HepG2 (cell line): ENCODE measurements around the gene TMCC2. TPM values are rescaled to one million over a fixed set of nuclear protein-coding genes. Genes with fewer than 3 reads are reported as not detected.
A peak's percentile ranks its signal among the peaks of the same experiment; 100 is the strongest.

Source experiments
- ASH2L ChIP-seq: fragments of 300-600, 200-600 bp; sonication (generic); IDR thresholded peaks from 2 replicates; pipeline ENCODE4 v1.7.0; 2017; ENCODE audit warnings: low read depth, mild to moderate bottlenecking, moderate library complexity, mixed read lengths, low read length; ENCODE audit not compliant: insufficient read length
- CHCHD3 ChIP-seq: sonication (generic); formaldehyde crosslinking; IDR thresholded peaks from 2 replicates; pipeline ENCODE4 v1.8.0; 2022; ENCODE audit warnings: mild to moderate bottlenecking, missing genetic modification reagents, moderate library complexity
- EEA1 ChIP-seq: sonication (generic); formaldehyde crosslinking; IDR thresholded peaks from 2 replicates; pipeline ENCODE4 v1.5.1; 2020; ENCODE audit warnings: mild to moderate bottlenecking, missing genetic modification reagents, borderline replicate concordance
- FOXK1 ChIP-seq: sonication (generic); formaldehyde crosslinking; IDR thresholded peaks from 2 replicates; pipeline ENCODE4 v1.4.0; 2020; ENCODE audit warnings: low read depth, missing genetic modification reagents, borderline replicate concordance
- KDM2A ChIP-seq: sonication (generic); formaldehyde crosslinking; IDR thresholded peaks from 2 replicates; pipeline ENCODE4 v1.4.0; 2020; ENCODE audit warnings: low read depth, missing genetic modification reagents, borderline replicate concordance
- MED1 ChIP-seq: sonication (generic); formaldehyde crosslinking; IDR thresholded peaks from 2 replicates; pipeline ENCODE4 v1.4.0; 2020; ENCODE audit warnings: missing genetic modification reagents
- NCOR1 ChIP-seq: fragments of 200-600 bp; sonication (generic); IDR thresholded peaks from 2 replicates; pipeline ENCODE4 v1.7.0; 2017; ENCODE audit warnings: antibody characterized with exemption, low read length, borderline replicate concordance
- NR2F1 ChIP-seq, 2 experiments: fragments of 450-650 bp in 1 of 2; formaldehyde crosslinking in 1 of 2; IDR thresholded peaks; 2 replicates each; pipeline versions ENCODE4 v1.5.0 to v1.6.1; 2016 to 2020; ENCODE audit warnings: mild to moderate bottlenecking in 1 of 2, missing compliant biosample characterization in 1 of 2, missing genetic modification reagents in 1 of 2, moderate library complexity in 1 of 2
- RARA ChIP-seq: IDR thresholded peaks from 2 replicates; pipeline ENCODE4 v1.6.1; 2016; ENCODE audit warnings: missing genetic modification reagents, missing compliant biosample characterization
- SMC3 ChIP-seq: IDR thresholded peaks from 2 replicates; pipeline ENCODE4 v1.6.1; 2011; ENCODE audit warnings: low read length, improper control_type of control experiment
- TAF1 ChIP-seq: sonication (generic); formaldehyde crosslinking; IDR thresholded peaks from 2 replicates; pipeline ENCODE4 v1.4.0; 2020; ENCODE audit warnings: missing genetic modification reagents
- ZBTB20 ChIP-seq: sonication (generic); formaldehyde crosslinking; IDR thresholded peaks from 2 replicates; pipeline ENCODE4 v1.8.1; 2023; ENCODE audit warnings: missing genetic modification reagents, low read depth, mild to moderate bottlenecking, borderline replicate concordance
- polyA plus RNA-seq, 8 experiments: library from polyadenylated mRNA; depleted of rRNA in 3 of 8; stranded (reverse) in 7 of 8; unstranded in 1 of 8; fragments of >200 nt; fragmentation: Illumina TruSeq in 4 of 8; extraction: Trizol in 4 of 8; gene quantifications; 2 replicates each; pipeline versions ENCODE4 v1.2.1 to v1.2.3, GENCODE V29; 2011 to 2016; ENCODE audit warnings: low read depth in 4 of 8, missing spikeins in 1 of 8, mixed read lengths in 1 of 8; ENCODE audit not compliant: insufficient read depth in 1 of 8
- total RNA-seq, 5 experiments: library from RNA; depleted of rRNA; stranded (reverse); fragments of >200 nt; fragmentation: Illumina TruSeq; extraction: Trizol; gene quantifications; 2 replicates each; pipeline ENCODE4 v1.2.3, GENCODE V29; 2016; ENCODE audit warnings: low read depth in 1 of 5
- TF ChIP-seq, protein P1 (sequence below), 2 experiments: fragments of 450-650 bp in 1 of 2; sonication (generic) in 1 of 2; formaldehyde crosslinking; IDR thresholded peaks; 2 replicates each; pipeline versions ENCODE4 v1.5.0 to v1.8.0; 2020 to 2022; ENCODE audit warnings: mild to moderate bottlenecking in 1 of 2, missing genetic modification reagents in 1 of 2
- TF ChIP-seq, protein P2 (sequence below): IDR thresholded peaks from 2 replicates; pipeline ENCODE4 v1.6.1; 2016; ENCODE audit warnings: mild to moderate bottlenecking
- TF ChIP-seq, protein P3 (sequence below): sonication (generic); formaldehyde crosslinking; IDR thresholded peaks from 2 replicates; pipeline ENCODE4 v1.5.1; 2020; ENCODE audit warnings: mild to moderate bottlenecking, moderate library complexity, missing genetic modification reagents
- TF ChIP-seq, protein P4 (sequence below): sonication (generic); formaldehyde crosslinking; conservative IDR thresholded peaks from 2 replicates; pipeline ENCODE4 v1.8.0; 2022; ENCODE audit warnings: mild to moderate bottlenecking, moderate library complexity, missing genetic modification reagents
- TF ChIP-seq, protein P5 (sequence below): sonication (generic); formaldehyde crosslinking; IDR thresholded peaks from 2 replicates; pipeline ENCODE4 v1.8.0; 2022; ENCODE audit warnings: low read depth, missing genetic modification reagents
- TF ChIP-seq, protein P6 (sequence below), 2 experiments: sonication (generic) in 1 of 2; formaldehyde crosslinking in 1 of 2; IDR thresholded peaks; 2 replicates each; pipeline versions ENCODE4 v1.4.0 to v1.6.1; 2018 to 2020; ENCODE audit warnings: missing genetic modification reagents in 2 of 2, borderline replicate concordance in 1 of 2, low read depth in 1 of 2, mild to moderate bottlenecking in 1 of 2, missing biosample characterization in 1 of 2

The TMCC2 gene
- total and polyA plus RNA-seq, 2 of the 13 experiments (the other 11 are each of a cell fraction or from before 2014, with no cell fraction given): 0.12 to 0.24 TPM

DNA sequence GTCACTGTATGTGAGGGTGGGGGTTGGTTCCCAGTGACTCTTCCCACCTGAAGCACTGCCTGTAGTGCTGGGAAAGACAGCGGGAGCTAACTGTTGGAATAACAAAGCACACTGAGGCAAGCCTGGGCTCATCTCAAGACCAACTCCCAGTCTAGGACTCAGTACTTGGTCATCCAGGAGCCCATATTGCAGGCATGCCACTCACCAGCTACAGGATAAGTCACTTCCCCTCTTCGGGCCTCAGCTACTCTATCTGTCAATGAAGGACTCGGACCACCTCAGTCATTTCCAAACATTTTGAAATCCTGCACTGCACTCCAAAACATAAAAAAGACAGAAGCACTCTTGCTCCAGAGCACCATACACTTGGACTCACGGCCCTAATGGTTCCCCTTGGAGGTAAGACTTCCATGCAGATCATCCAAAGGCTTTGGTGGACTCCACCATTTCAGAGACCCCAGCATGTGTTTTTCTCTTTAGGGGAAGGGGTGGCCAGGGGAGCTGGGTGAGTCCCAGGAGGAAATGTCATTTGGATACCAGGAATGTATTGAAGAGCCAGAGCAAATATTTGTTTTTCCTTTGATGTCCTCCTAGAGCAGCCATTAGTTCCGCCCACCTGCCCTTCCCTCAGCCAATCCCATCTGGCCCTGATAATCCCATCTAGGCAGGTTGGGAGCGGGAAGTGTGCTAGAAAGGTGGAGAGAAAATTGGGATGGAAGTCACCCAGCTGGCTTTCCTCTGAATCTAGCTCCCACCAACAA is 90.7 kb downstream of the TMCC2 start (continued):
- TF ChIP-seq ASH2L (peak; percentile 74), NCOR1 (no peak), CHCHD3 (CRISPR knock-in tag) (no peak), FOXK1 (CRISPR knock-in tag) (no peak), SMC3 (no peak), EEA1 (CRISPR knock-in tag) (no peak), MED1 (peak; percentile 41; the same call in 1 of the 2 replicates), KDM2A (CRISPR knock-in tag) (no peak), NR2F1 (CRISPR knock-in tag; IDR thresholded peaks at IDR 0.05) (no peak), TAF1 (peak; percentile 14; the same call in 1 of the 2 replicates), RARA (CRISPR knock-in tag) (0 out of 2 replicates have a peak, but pooled peaks have one; percentile 14), ZBTB20 (peak; percentile 52; the same call in 1 of the 2 replicates)
- TF ChIP-seq, protein P1, sequence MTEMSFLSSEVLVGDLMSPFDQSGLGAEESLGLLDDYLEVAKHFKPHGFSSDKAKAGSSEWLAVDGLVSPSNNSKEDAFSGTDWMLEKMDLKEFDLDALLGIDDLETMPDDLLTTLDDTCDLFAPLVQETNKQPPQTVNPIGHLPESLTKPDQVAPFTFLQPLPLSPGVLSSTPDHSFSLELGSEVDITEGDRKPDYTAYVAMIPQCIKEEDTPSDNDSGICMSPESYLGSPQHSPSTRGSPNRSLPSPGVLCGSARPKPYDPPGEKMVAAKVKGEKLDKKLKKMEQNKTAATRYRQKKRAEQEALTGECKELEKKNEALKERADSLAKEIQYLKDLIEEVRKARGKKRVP (CRISPR knock-in tag; IDR thresholded peaks at IDR 0.05): peak in 1 of 2 experiments; percentile 26; a peak in 1 of 4 replicates
- TF ChIP-seq, protein P2, sequence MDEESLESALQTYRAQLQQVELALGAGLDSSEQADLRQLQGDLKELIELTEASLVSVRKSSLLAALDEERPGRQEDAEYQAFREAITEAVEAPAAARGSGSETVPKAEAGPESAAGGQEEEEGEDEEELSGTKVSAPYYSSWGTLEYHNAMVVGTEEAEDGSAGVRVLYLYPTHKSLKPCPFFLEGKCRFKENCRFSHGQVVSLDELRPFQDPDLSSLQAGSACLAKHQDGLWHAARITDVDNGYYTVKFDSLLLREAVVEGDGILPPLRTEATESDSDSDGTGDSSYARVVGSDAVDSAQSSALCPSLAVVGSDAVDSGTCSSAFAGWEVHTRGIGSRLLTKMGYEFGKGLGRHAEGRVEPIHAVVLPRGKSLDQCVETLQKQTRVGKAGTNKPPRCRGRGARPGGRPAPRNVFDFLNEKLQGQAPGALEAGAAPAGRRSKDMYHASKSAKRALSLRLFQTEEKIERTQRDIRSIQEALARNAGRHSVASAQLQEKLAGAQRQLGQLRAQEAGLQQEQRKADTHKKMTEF (CRISPR knock-in tag): 0 out of 2 replicates have a peak, but pooled peaks have one; percentile 19
- TF ChIP-seq, protein P3, sequence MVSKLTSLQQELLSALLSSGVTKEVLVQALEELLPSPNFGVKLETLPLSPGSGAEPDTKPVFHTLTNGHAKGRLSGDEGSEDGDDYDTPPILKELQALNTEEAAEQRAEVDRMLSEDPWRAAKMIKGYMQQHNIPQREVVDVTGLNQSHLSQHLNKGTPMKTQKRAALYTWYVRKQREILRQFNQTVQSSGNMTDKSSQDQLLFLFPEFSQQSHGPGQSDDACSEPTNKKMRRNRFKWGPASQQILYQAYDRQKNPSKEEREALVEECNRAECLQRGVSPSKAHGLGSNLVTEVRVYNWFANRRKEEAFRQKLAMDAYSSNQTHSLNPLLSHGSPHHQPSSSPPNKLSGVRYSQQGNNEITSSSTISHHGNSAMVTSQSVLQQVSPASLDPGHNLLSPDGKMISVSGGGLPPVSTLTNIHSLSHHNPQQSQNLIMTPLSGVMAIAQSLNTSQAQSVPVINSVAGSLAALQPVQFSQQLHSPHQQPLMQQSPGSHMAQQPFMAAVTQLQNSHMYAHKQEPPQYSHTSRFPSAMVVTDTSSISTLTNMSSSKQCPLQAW (CRISPR knock-in tag): peak; percentile 48; the same call in 1 of the 2 replicates
- TF ChIP-seq, protein P4, sequence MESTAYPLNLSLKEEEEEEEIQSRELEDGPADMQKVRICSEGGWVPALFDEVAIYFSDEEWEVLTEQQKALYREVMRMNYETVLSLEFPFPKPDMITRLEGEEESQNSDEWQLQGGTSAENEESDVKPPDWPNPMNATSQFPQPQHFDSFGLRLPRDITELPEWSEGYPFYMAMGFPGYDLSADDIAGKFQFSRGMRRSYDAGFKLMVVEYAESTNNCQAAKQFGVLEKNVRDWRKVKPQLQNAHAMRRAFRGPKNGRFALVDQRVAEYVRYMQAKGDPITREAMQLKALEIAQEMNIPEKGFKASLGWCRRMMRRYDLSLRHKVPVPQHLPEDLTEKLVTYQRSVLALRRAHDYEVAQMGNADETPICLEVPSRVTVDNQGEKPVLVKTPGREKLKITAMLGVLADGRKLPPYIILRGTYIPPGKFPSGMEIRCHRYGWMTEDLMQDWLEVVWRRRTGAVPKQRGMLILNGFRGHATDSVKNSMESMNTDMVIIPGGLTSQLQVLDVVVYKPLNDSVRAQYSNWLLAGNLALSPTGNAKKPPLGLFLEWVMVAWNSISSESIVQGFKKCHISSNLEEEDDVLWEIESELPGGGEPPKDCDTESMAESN (CRISPR knock-in tag): no peak
- TF ChIP-seq, protein P5, sequence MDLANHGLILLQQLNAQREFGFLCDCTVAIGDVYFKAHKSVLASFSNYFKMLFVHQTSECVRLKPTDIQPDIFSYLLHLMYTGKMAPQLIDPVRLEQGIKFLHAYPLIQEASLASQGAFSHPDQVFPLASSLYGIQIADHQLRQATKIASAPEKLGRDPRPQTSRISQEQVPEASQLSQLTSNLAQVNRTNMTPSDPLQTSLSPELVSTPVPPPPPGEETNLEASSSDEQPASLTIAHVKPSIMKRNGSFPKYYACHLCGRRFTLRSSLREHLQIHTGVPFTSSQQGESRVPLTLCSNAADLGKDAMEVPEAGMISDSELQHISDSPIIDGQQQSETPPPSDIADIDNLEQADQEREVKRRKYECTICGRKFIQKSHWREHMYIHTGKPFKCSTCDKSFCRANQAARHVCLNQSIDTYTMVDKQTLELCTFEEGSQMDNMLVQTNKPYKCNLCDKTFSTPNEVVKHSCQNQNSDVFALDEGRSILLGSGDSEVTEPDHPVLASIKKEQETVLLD (CRISPR knock-in tag): no peak
- TF ChIP-seq, protein P6, sequence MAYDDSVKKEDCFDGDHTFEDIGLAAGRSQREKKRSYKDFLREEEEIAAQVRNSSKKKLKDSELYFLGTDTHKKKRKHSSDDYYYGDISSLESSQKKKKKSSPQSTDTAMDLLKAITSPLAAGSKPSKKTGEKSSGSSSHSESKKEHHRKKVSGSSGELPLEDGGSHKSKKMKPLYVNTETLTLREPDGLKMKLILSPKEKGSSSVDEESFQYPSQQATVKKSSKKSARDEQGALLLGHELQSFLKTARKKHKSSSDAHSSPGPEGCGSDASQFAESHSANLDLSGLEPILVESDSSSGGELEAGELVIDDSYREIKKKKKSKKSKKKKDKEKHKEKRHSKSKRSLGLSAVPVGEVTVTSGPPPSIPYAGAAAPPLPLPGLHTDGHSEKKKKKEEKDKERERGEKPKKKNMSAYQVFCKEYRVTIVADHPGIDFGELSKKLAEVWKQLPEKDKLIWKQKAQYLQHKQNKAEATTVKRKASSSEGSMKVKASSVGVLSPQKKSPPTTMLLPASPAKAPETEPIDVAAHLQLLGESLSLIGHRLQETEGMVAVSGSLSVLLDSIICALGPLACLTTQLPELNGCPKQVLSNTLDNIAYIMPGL (CRISPR knock-in tag; IDR thresholded peaks at IDR 0.05; ENCODE audit: borderline replicate concordance in 1 of 2, low read depth in 1 of 2): peak in 1 of 2 experiments; percentile 5; a peak in 1 of 4 replicates
